Endothelial cell of umbilical vein (primary cell): ENCODE measurements around the gene ARMH3. TPM values are rescaled to one million over a fixed set of nuclear protein-coding genes. Genes with fewer than 3 reads are reported as not detected.
A peak's percentile ranks its signal among the peaks of the same experiment; 100 is the strongest.

ENCODE experiments used
- BruUV-seq: library from RNA; stranded (reverse); fragments of 400-500 nt; replicated peaks from 2 replicates; lab custom pipeline; 2021; lab: Mats Ljungman, UMichigan
- CTCF ChIA-PET: fragments of 300-600, 350-600 bp; sonication (Branson Sonifier 250); formaldehyde crosslinking; loops from one replicate; lab custom pipeline; 2021; ENCODE audit warnings: antibody characterized with exemption, inconsistent platforms; lab: Charles Lee
- POLR2A ChIA-PET: fragments of 300-600, 350-600 bp; sonication (Branson Sonifier 250); formaldehyde crosslinking; loops from one replicate; lab custom pipeline; 2021; ENCODE audit warnings: antibody characterized with exemption, inconsistent platforms; lab: Charles Lee
- DNase-seq: peaks from one replicate; pipeline ENCODE4 v3.0.0-alpha.2; 2011; ENCODE audit warnings: low read depth, low spot score
- FAIRE-seq: peaks from 2 replicates; lab custom pipeline; 2011; peaks lifted over from hg19 to GRCh38; lab: Jason Lieb, UNC
- H2AFZ ChIP-seq: 2 replicates; pipeline ENCODE4 v1.6.0; 2012; ENCODE audit warnings: low read depth, low read length, control low read depth, inconsistent platforms
- H3K27ac ChIP-seq: 2 replicates; pipeline ENCODE4 v1.5.1; 2011; ENCODE audit warnings: low read depth, mild to moderate bottlenecking, control low read depth, low read length, moderate library complexity; ENCODE audit not compliant: insufficient read depth
- H3K27me3 ChIP-seq, 2 experiments: 2 replicates each; pipeline versions ENCODE4 v1.6.0 to v1.6.1; 2011; ENCODE audit warnings: low read length in 2 of 2, mixed read lengths in 1 of 2; ENCODE audit not compliant: control insufficient read depth in 2 of 2, insufficient read depth in 2 of 2
- H3K36me3 ChIP-seq, 2 experiments: 2 replicates in 1 of 2; 3 replicates in 1 of 2; pipeline ENCODE4 v1.5.1; 2011; ENCODE audit warnings: low read length in 2 of 2, mild to moderate bottlenecking in 1 of 2, moderate library complexity in 1 of 2; ENCODE audit not compliant: control insufficient read depth in 2 of 2, insufficient read depth in 2 of 2; ENCODE audit errors: extremely low read depth in 1 of 2
- H3K4me1 ChIP-seq: 3 replicates; pipeline ENCODE4 v1.5.1; 2011; ENCODE audit warnings: mild to moderate bottlenecking, low read length; ENCODE audit not compliant: control insufficient read depth, insufficient read depth; ENCODE audit errors: extremely low read depth
- H3K4me2 ChIP-seq: 2 replicates; pipeline ENCODE4 v1.6.1; 2011; ENCODE audit warnings: low read length, control low read depth, mixed read lengths; ENCODE audit not compliant: insufficient read depth
- H3K4me3 ChIP-seq, 3 experiments: fragments of 200-600 bp in 1 of 3; sonication (generic), shearing (Covaris generic) in 1 of 3; replicated peaks in 1 of 3; 2 replicates each; pipeline ENCODE4 v1.5.1; 2011 to 2016; ENCODE audit warnings: control low read depth in 3 of 3, low read length in 3 of 3, mild to moderate bottlenecking in 2 of 3, inconsistent platforms in 1 of 3, low read depth in 1 of 3, moderate library complexity in 1 of 3; ENCODE audit not compliant: insufficient read depth in 1 of 3
- H3K79me2 ChIP-seq: 2 replicates; pipeline ENCODE4 v1.6.0; 2012; ENCODE audit warnings: low read length, inconsistent platforms; ENCODE audit not compliant: control insufficient read depth, insufficient read depth
- H3K9ac ChIP-seq: replicated peaks from 2 replicates; pipeline ENCODE3; 2011; ENCODE audit warnings: low read length, control low read depth; ENCODE audit not compliant: insufficient read depth; ENCODE audit errors: extremely low read depth
- H3K9me1 ChIP-seq: replicated peaks from 3 replicates; pipeline ENCODE4 v1.6.0; 2011; ENCODE audit warnings: mild to moderate bottlenecking, low read length; ENCODE audit not compliant: control insufficient read depth, insufficient read depth; ENCODE audit errors: extremely low read depth
- H3K9me3 ChIP-seq: replicated peaks from 2 replicates; pipeline ENCODE4 v1.5.1; 2012; ENCODE audit warnings: low read length, inconsistent platforms; ENCODE audit not compliant: control insufficient read depth, insufficient read depth
- H4K20me1 ChIP-seq: replicated peaks from 2 replicates; pipeline ENCODE3; 2011; ENCODE audit warnings: mild to moderate bottlenecking, low read length; ENCODE audit not compliant: control insufficient read depth, insufficient read depth; ENCODE audit errors: extremely low read depth
- EZH2 ChIP-seq: IDR thresholded peaks from 2 replicates; pipeline ENCODE4 v1.6.1; 2012; ENCODE audit warnings: borderline replicate concordance, low read depth, mild to moderate bottlenecking, moderate library complexity, low read length, inconsistent platforms; ENCODE audit not compliant: severe bottlenecking
- FOS ChIP-seq: IDR thresholded peaks from 2 replicates; pipeline ENCODE4 v1.6.1; 2011; ENCODE audit warnings: mild to moderate bottlenecking, low read length, moderate library complexity, borderline replicate concordance; ENCODE audit not compliant: insufficient read depth
- GATA2 ChIP-seq: IDR thresholded peaks from 2 replicates; pipeline ENCODE4 v1.7.0; 2011; ENCODE audit warnings: low read depth, mild to moderate bottlenecking, moderate library complexity, mixed read lengths, low read length; ENCODE audit not compliant: insufficient read length, insufficient read depth
- JUN ChIP-seq: IDR thresholded peaks from 2 replicates; pipeline ENCODE4 v1.6.1; 2011; ENCODE audit warnings: borderline replicate concordance, low read depth; ENCODE audit not compliant: insufficient read length, insufficient read depth
- MYC ChIP-seq: IDR thresholded peaks from one replicate; pipeline ENCODE4 v1.6.1; 2011; ENCODE audit warnings: mild to moderate bottlenecking, low read depth, low read length
- POLR2A ChIP-seq: IDR thresholded peaks from 2 replicates; pipeline ENCODE4 v1.6.1; 2012; ENCODE audit warnings: low read depth, mild to moderate bottlenecking, control low read depth, low read length
- POLR2AphosphoS5 ChIP-seq: IDR thresholded peaks from 2 replicates; pipeline ENCODE4 v1.6.1; 2012; ENCODE audit warnings: low read depth, mild to moderate bottlenecking, control low read depth, low read length, moderate library complexity; ENCODE audit not compliant: insufficient read depth
- dilution Hi-C: fragments of 300-500 bp; cut with MboI; formaldehyde crosslinking; loops from one replicate; pipeline ENCODE4 v1.15.0; 2019; ENCODE audit warnings: low sequenced_read_pairs; ENCODE audit not compliant: extremely low pct_ligation_motif_present
- intact Hi-C: fragments of 100-400 bp; cut with micrococcal nuclease; formaldehyde crosslinking; loops from one replicate; pipeline ENCODE4 v1.10.0; 2022
- polyA plus RNA-seq, 4 experiments: library from polyadenylated mRNA; depleted of rRNA in 3 of 4; stranded (reverse) in 3 of 4; unstranded in 1 of 4; fragments of >200 nt; gene quantifications; 2 replicates each; pipeline versions ENCODE4 v1.2.1 to v1.2.3, GENCODE V29; 2011 to 2012; ENCODE audit warnings: missing spikeins in 1 of 4
- total RNA-seq: library from RNA; stranded (reverse); gene quantifications from 2 replicates; pipeline ENCODE4 v1.2.3, GENCODE V29; 2021
- TF ChIP-seq, protein P1 (sequence below), 2 donors: IDR thresholded peaks; 1 replicate in 1 of 2; 2 replicates in 1 of 2; pipeline ENCODE4 v1.5.1; 2011; ENCODE audit warnings: low read length in 2 of 2, mild to moderate bottlenecking in 2 of 2, moderate library complexity in 2 of 2, control low read depth in 1 of 2, inconsistent platforms in 1 of 2, low read depth in 1 of 2; ENCODE audit not compliant: insufficient read depth in 1 of 2; ENCODE audit errors: extremely low read depth in 1 of 2
- TF ChIP-seq, protein P2 (sequence below): IDR thresholded peaks from 2 replicates; pipeline ENCODE4 v1.6.1; 2011; ENCODE audit not compliant: insufficient read depth, insufficient read length

The ARMH3 gene
- total and polyA plus RNA-seq, 2 donors (not counting 3 experiments of a cell fraction or from before 2014, with no cell fraction given) = 13.1 to 17.6 TPM

DNA sequence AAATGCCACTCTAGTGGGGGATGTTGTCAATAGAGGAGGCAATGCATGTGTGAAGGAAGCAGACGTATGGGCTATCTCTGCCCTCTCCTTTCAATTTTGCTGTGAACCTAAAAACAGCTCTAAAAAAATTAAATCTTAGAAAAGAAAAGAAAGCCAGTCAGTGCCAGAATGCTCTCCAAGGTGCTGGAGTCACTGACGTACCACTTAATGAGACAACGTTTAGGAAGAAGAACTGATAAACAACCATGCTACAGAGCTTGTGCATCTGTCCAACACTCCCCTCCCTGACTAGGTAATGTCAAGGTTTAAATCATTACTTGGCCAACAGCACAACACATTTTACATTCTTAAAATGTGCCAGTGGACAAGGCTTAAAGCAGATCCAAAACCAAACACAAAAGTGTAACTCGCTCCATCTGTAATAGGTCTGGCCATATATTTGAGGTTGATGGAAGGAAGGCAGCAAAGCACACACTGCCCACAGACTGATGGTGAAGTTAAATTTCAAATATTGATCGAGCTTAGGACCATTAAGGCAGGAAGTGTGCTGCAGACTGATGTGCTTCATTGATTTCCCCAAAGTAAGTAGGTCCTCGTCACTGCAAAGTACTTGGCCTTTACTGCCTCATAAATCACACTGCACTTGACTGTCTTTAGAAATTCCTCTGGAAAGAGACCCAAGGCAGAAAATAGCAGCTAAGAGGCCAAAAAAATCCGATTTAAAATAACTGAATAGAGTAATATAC, 15.5 kb downstream of the ARMH3 start:
- intact Hi-C loops (no loop called here), dilution Hi-C loops (no loop called here)
- TF ChIP-seq EZH2 = no peak
- no peak for TF ChIP-seq MYC
- TF ChIP-seq FOS = no peak
- no peak for TF ChIP-seq GATA2
- no peak for TF ChIP-seq JUN
- TF ChIP-seq, protein P1, sequence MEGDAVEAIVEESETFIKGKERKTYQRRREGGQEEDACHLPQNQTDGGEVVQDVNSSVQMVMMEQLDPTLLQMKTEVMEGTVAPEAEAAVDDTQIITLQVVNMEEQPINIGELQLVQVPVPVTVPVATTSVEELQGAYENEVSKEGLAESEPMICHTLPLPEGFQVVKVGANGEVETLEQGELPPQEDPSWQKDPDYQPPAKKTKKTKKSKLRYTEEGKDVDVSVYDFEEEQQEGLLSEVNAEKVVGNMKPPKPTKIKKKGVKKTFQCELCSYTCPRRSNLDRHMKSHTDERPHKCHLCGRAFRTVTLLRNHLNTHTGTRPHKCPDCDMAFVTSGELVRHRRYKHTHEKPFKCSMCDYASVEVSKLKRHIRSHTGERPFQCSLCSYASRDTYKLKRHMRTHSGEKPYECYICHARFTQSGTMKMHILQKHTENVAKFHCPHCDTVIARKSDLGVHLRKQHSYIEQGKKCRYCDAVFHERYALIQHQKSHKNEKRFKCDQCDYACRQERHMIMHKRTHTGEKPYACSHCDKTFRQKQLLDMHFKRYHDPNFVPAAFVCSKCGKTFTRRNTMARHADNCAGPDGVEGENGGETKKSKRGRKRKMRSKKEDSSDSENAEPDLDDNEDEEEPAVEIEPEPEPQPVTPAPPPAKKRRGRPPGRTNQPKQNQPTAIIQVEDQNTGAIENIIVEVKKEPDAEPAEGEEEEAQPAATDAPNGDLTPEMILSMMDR (IDR thresholded peaks at IDR 0.05; ENCODE audit: extremely low read depth in 1 of 2, insufficient read depth in 1 of 2, low read depth in 1 of 2, low read length in 2 of 2) = no peak
- TF ChIP-seq POLR2A = no peak
- no peak for TF ChIP-seq POLR2AphosphoS5
- TF ChIP-seq, protein P2, sequence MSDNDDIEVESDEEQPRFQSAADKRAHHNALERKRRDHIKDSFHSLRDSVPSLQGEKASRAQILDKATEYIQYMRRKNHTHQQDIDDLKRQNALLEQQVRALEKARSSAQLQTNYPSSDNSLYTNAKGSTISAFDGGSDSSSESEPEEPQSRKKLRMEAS = no peak
- no peak overlapping the region for H3K9ac ChIP-seq
- H3K79me2 ChIP-seq = no peaks in the 10 kb centered on the region
- H4K20me1 ChIP-seq = no peaks in the 10 kb centered on the region
- peak; percentile 20 for DNase-seq
- ChIA-PET CTCF (interaction anchor here (1.1 to 2.0 kb wide), 4 partner anchors 9 to 199 kb away, joined by 3 to 8 read pairs (median 4); no protein-coding TSS in a partner anchor), POLR2A (no interaction called here)
- no peaks in the 10 kb centered on the region for H3K9me3 ChIP-seq
- H3K27me3 ChIP-seq = no peaks in the 10 kb centered on the region
- H3K27ac ChIP-seq = no peak overlapping the region
- H3K4me2 ChIP-seq = no peak overlapping the region
- BruUV-seq = no TSS peak
- no peaks in the 10 kb centered on the region for H3K4me1 ChIP-seq
- H3K36me3 ChIP-seq = no peaks in the 10 kb centered on the region
- H3K9me1 ChIP-seq = no peaks in the 10 kb centered on the region
- no peak overlapping the region for H2AFZ ChIP-seq
- no peak overlapping the region for H3K4me3 ChIP-seq
- FAIRE-seq = no peak
